GM18858 (cell line): ENCODE measurements around the gene CMTR1.

ENCODE experiments used
- ATAC-seq: cut with Tn5 transposase; IDR thresholded peaks from one replicate; pipeline ENCODE4 v1.9.1; 2021; ENCODE audit not compliant: unreplicated experiment

Gene CMTR1

GRCh38 chr6:37477656-37478435 lies 44.8 kb downstream of the CMTR1 start:
- ATAC-seq = no peak

GRCh38 chr6:37478827-37479226 lies 45.8 kb downstream of the CMTR1 start:
- no peak for ATAC-seq

GRCh38 chr6:37479266-37479854 lies 46.3 kb downstream of the CMTR1 start:
- ATAC-seq = no peak

- ATAC-seq = no peak
Measured at GRCh38 chr6:37480118-37480736, 47.2 kb downstream of the CMTR1 start.

GRCh38 chr6:37480951-37481534 lies 48.0 kb downstream of the CMTR1 start:
- ATAC-seq = no peak

GRCh38 chr6:37481711-37482605 lies 48.9 kb downstream of the CMTR1 start:
- ATAC-seq = no peak

GRCh38 chr6:37482606-37483251 lies 49.7 kb downstream of the CMTR1 start:
- no peak for ATAC-seq

GRCh38 chr6:37483252-37483901 lies 50.4 kb downstream of the CMTR1 start:
- no peak for ATAC-seq

- ATAC-seq = no peak
Measured at GRCh38 chr6:37483917-37484785, 51.1 kb downstream of the CMTR1 start.

GRCh38 chr6:37484786-37485170 lies 51.8 kb downstream of the CMTR1 start:
- ATAC-seq = no peak

- no peak for ATAC-seq
Measured at GRCh38 chr6:37485291-37485702, 52.3 kb downstream of the CMTR1 start.

GRCh38 chr6:37486121-37486839 lies 53.3 kb downstream of the CMTR1 start:
- ATAC-seq = no peak

GRCh38 chr6:37487591-37488380 lies 54.8 kb downstream of the CMTR1 start:
- ATAC-seq = no peak

- no peak for ATAC-seq
Measured at GRCh38 chr6:37488476-37488875, 55.5 kb downstream of the CMTR1 start.

- ATAC-seq = no peak
Measured at GRCh38 chr6:37489697-37490336, 56.8 kb downstream of the CMTR1 start.

GRCh38 chr6:37490536-37491170 lies 57.6 kb downstream of the CMTR1 start:
- ATAC-seq = no peak
